ENCODE measurements around the gene CYP1A2. TPM values are rescaled to one million over a fixed set of nuclear protein-coding genes. Genes with fewer than 3 reads are reported as not detected.

Gene CYP1A2
- total and polyA plus RNA-seq, 7 donors, result not detected

DNA sequence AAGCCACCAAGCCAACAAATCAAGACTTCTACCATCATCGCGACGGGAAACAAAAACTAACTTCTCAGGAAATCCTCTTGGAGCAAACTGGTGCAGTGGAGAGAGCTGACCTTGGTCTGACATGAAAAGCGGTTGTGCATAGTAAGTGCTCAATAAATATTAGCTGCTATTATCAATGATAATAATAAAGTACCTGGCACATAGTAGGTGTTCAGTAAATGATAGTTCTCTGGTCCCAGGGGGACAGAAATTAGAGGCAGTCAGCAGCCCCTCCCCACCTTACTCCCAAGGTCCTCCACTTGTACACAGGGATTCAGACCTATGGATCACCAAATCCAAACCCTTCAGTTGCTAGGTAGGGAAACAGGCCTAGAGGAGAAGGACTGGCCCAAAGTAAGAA lies 27.2 kb downstream of the CYP1A2 start:
- WGBS, 2 donors, result 87 to 96% methylated on average over 4 of the region's 4 CpGs
- Histone ChIP-seq H3K9me3 (no peaks in the 10 kb centered on the region), H3K36me3 (no peaks in the 10 kb centered on the region), H3K4me1 (peaks cover 0 to 10% (median 4%) of the 10 kb centered on the region in 4 donors), H3K27me3 (no peaks in the 10 kb centered on the region), H3K4me3 (no peak overlapping the region), H3K27ac (no peak overlapping the region)
- no peak for DNase-seq
- no peak for TF ChIP-seq POLR2A (IDR thresholded peaks at IDR 0.05)
- TF ChIP-seq POLR2AphosphoS5 (IDR thresholded peaks at IDR 0.05), result no peak
- TF ChIP-seq CTCF (IDR thresholded peaks at IDR 0.05), result no peak
- no peak for TF ChIP-seq EP300 (IDR thresholded peaks at IDR 0.05)
- intact Hi-C loops (cut with DNase I), result no loop called here

DNA sequence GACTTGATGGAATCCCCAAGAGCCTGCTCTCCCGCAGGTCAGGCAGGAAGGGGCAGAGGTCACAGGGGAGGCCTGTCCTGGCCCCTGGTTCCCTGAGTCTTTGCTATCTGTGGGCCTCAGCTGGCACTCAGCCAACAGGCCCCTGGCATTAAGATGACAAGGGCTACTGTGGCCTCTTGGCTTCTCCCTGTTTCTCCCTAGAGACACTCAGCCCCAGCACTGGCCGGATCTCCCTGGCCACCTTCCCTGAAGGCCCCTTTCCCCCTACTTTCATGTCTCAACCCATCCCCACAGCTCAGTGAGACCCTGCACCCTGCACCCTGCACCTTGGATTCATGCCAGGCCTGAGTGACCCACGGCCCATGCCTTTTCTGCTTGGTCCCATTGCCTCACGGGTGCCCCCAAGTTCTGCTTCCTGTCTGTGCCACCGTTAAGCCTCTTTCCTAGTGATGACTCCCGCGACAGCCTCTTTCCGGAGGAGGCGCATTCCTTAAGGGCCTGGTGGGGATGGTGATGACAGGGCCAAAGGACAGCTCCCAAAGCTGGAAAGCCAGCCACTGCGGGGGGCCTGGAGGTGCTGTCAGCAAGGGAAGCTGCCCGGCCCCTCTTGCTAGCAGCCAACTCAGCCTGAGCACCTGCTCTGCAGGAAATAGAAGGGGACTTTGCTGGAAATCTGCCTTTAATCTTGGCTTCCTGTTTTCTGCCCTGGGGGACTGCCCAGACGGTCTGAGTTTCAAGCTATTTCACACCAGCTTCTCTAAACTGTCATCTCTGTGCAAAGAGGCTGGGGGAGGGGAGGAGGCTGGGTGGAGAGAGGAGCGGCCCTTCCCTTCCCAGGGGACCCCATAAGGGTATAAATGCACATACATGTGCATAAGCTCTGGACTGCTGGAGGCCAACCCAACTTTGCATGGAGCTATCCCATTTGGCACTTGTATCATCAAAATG lies 28.4 kb downstream of the CYP1A2 start:
- H3K4me1 ChIP-seq, result peaks cover 0 to 19% (median 10%) of the 10 kb centered on the region in 4 donors
- H3K4me3 ChIP-seq, result no peak overlapping the region
- WGBS, 2 donors, result 23 to 63% methylated on average over 13 of the region's 13 CpGs
- no peak for TF ChIP-seq POLR2A (IDR thresholded peaks at IDR 0.05)
- no peak for TF ChIP-seq EP300 (IDR thresholded peaks at IDR 0.05)
- no peak for TF ChIP-seq POLR2AphosphoS5 (IDR thresholded peaks at IDR 0.05)
- TF ChIP-seq CTCF (IDR thresholded peaks at IDR 0.05), result no peak
- H3K27ac ChIP-seq, result peak overlapping the region in 3 of 4 donors; percentile 9 to 38 (median 26)
- H3K36me3 ChIP-seq, result no peaks in the 10 kb centered on the region
- H3K27me3 ChIP-seq, result no peaks in the 10 kb centered on the region
- no peaks in the 10 kb centered on the region for H3K9me3 ChIP-seq
- DNase-seq, result no peak
- intact Hi-C loops (cut with DNase I), result no loop called here

GRCh38 chr15:74777769-74778598 lies 29.3 kb downstream of the CYP1A2 start:
- Histone ChIP-seq H3K27ac (peak overlapping the region in 1 of 4 donors; percentile 26), H3K4me3 (no peak overlapping the region), H3K4me1 (peaks cover 0 to 25% (median 14%) of the 10 kb centered on the region in 4 donors), H3K27me3 (no peaks in the 10 kb centered on the region), H3K9me3 (no peaks in the 10 kb centered on the region), H3K36me3 (no peaks in the 10 kb centered on the region)
- 68 to 75% methylated on average over 6 of the region's 6 CpGs for WGBS, 2 donors
- intact Hi-C loops (cut with DNase I), result no loop called here
- DNase-seq, result no peak
- no peak for TF ChIP-seq EP300 (IDR thresholded peaks at IDR 0.05)
- TF ChIP-seq CTCF (IDR thresholded peaks at IDR 0.05), result no peak
- no peak for TF ChIP-seq POLR2AphosphoS5 (IDR thresholded peaks at IDR 0.05)
- TF ChIP-seq POLR2A (IDR thresholded peaks at IDR 0.05), result no peak

GRCh38 chr15:74778599-74778970 lies 29.9 kb downstream of the CYP1A2 start:
- Histone ChIP-seq H3K36me3 (no peaks in the 10 kb centered on the region), H3K9me3 (no peaks in the 10 kb centered on the region), H3K27ac (no peak overlapping the region), H3K27me3 (no peaks in the 10 kb centered on the region), H3K4me1 (peaks cover 0 to 31% (median 20%) of the 10 kb centered on the region in 4 donors), H3K4me3 (no peak overlapping the region)
- DNase-seq, result no peak
- WGBS, 2 donors, result 77 to 90% methylated on average over 5 of the region's 5 CpGs
- TF ChIP-seq POLR2AphosphoS5 (IDR thresholded peaks at IDR 0.05), result no peak
- no peak for TF ChIP-seq EP300 (IDR thresholded peaks at IDR 0.05)
- no peak for TF ChIP-seq CTCF (IDR thresholded peaks at IDR 0.05)
- TF ChIP-seq POLR2A (IDR thresholded peaks at IDR 0.05), result no peak
- intact Hi-C loops (cut with DNase I), result no loop called here
